ENCODE results near the gene REEP1. TPM values are rescaled to one million over a fixed set of nuclear protein-coding genes. Genes with fewer than 3 reads are reported as not detected.
A peak's percentile ranks its signal among the peaks of the same experiment; 100 is the strongest.

Gene REEP1
- total RNA-seq, 6 donors from 2014 or later, result 4.1 to 10.4 (median 7.5) TPM

GRCh38 chr2:86254576-86255538, 82.6 kb downstream of the REEP1 start:
- H3K4me1 ChIP-seq, result peaks cover 0 to 11% (median 4%) of the 10 kb centered on the region in 4 donors
- WGBS, 2 donors, result 48 to 51% methylated on average over 8 of the region's 8 CpGs
- DNase-seq, result peak in 1 of 2 donors; percentile 29
- no peak overlapping the region for H3K4me3 ChIP-seq
- no peaks in the 10 kb centered on the region for H3K36me3 ChIP-seq
- no peak overlapping the region for H3K27ac ChIP-seq
- H3K27me3 ChIP-seq, result no peaks in the 10 kb centered on the region
- H3K9me3 ChIP-seq, result no peaks in the 10 kb centered on the region
- ATAC-seq (ENCODE audit: low FRiP score in 2 of 2), result peak in 1 of 2 donors; percentile 76
- TF ChIP-seq CTCF (IDR thresholded peaks at IDR 0.05) (no peak), POLR2AphosphoS5 (IDR thresholded peaks at IDR 0.05) (no peak), POLR2A (IDR thresholded peaks at IDR 0.05) (no peak), EP300 (IDR thresholded peaks at IDR 0.05) (no peak)

- Histone ChIP-seq H3K4me1 (peaks cover 0 to 11% (median 4%) of the 10 kb centered on the region in 4 donors), H3K9me3 (no peaks in the 10 kb centered on the region), H3K36me3 (no peaks in the 10 kb centered on the region), H3K4me3 (no peak overlapping the region), H3K27me3 (no peaks in the 10 kb centered on the region), H3K27ac (no peak overlapping the region)
- WGBS, 2 donors, result 66 to 75% methylated on average over 6 of the region's 6 CpGs
- DNase-seq (no peak), ATAC-seq (ENCODE audit: low FRiP score in 2 of 2) (no peak)
- TF ChIP-seq EP300 (IDR thresholded peaks at IDR 0.05) (no peak), CTCF (IDR thresholded peaks at IDR 0.05) (no peak), POLR2A (IDR thresholded peaks at IDR 0.05) (no peak), POLR2AphosphoS5 (IDR thresholded peaks at IDR 0.05) (no peak)
Measured at GRCh38 chr2:86253424-86253823, 84.0 kb downstream of the REEP1 start.

- Histone ChIP-seq H3K27ac (no peak overlapping the region), H3K9me3 (no peaks in the 10 kb centered on the region), H3K27me3 (no peaks in the 10 kb centered on the region), H3K36me3 (no peaks in the 10 kb centered on the region), H3K4me1 (peaks cover 0 to 11% (median 4%) of the 10 kb centered on the region in 4 donors), H3K4me3 (no peak overlapping the region)
- TF ChIP-seq POLR2A (IDR thresholded peaks at IDR 0.05), result no peak
- no peak for TF ChIP-seq EP300 (IDR thresholded peaks at IDR 0.05)
- TF ChIP-seq CTCF (IDR thresholded peaks at IDR 0.05), result no peak
- no peak for TF ChIP-seq POLR2AphosphoS5 (IDR thresholded peaks at IDR 0.05)
- 73 to 75% methylated on average over 4 to 10 of the region's 10 CpGs for WGBS, 2 donors
- ATAC-seq (ENCODE audit: low FRiP score in 2 of 2) (no peak), DNase-seq (no peak)
Measured at GRCh38 chr2:86251840-86252266, 85.6 kb downstream of the REEP1 start.

GRCh38 chr2:86249579-86250391, 87.6 kb downstream of the REEP1 start:
- TF ChIP-seq POLR2A (IDR thresholded peaks at IDR 0.05), result no peak
- TF ChIP-seq POLR2AphosphoS5 (IDR thresholded peaks at IDR 0.05), result no peak
- TF ChIP-seq CTCF (IDR thresholded peaks at IDR 0.05), result no peak
- no peak for TF ChIP-seq EP300 (IDR thresholded peaks at IDR 0.05)
- Histone ChIP-seq H3K27me3 (no peaks in the 10 kb centered on the region), H3K27ac (no peak overlapping the region), H3K36me3 (no peaks in the 10 kb centered on the region), H3K4me3 (no peak overlapping the region), H3K4me1 (peaks cover 0 to 3% (median 1%) of the 10 kb centered on the region in 4 donors), H3K9me3 (no peaks in the 10 kb centered on the region)
- no peak for DNase-seq
- ATAC-seq (ENCODE audit: low FRiP score in 2 of 2), result no peak
- WGBS, 2 donors, result 72 to 86% methylated on average over 10 of the region's 10 CpGs
